ENCODE results near the gene ATP8A2.
"Not testable (repeated sequence)": the region's sequence is repeated elsewhere in the genome, so short reads cannot be mapped to it uniquely, and the experiment has no call there.

DNA sequence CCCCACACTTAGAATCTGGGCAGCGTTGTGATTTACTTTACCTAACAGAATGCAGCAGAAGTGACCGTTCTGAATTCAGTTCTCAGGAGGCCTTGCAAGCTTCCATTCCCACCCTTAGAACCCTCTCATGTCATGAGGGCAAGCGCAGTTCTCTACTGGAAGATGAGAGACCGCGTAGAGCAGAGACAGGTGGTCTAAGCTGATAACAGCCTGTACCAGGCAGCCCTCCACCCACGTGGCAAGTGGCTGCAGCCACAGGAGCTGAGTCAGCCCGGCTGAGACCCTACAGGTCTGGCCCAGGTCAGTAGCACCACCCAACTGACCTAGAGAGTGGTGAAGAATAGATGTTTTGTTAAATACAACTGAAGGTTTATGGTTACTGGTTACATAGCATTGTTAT is 694.7 kb downstream of the ATP8A2 start:
- TF ChIP-seq CTCF, POLR2AphosphoS5, POLR2A (IDR thresholded peaks at IDR 0.05): not testable (repeated sequence)
